Mesenteric fat pad (tissue), 1 donor: ENCODE data around the gene APOA4. TPM values are rescaled to one million over a fixed set of nuclear protein-coding genes. Genes with fewer than 3 reads are reported as not detected.
"Not testable (repeated sequence)": the region's sequence is repeated elsewhere in the genome, so short reads cannot be mapped to it uniquely, and the experiment has no call there.

Experiments used
- DNase-seq: peaks from one replicate; pipeline ENCODE4 v3.0.0-alpha.2; 2020; ENCODE audit warnings: low spot score
- total RNA-seq: library from RNA; stranded (reverse); fragmentation: NEBNext Ultra II Directional; extraction: Animal tissue kit (Norgen Biotek cat#: 25700); gene quantifications from one replicate; pipeline ENCODE4 v1.2.1, GENCODE V29; 2021
- donor health status: DM: yes; HTN: yes; CAD: no.

The APOA4 gene
- total RNA-seq, 1 donor from 2014 or later = 15.0 TPM

GRCh38 chr11:116849486-116849885 lies 26.4 kb upstream of the APOA4 start:
- DNase-seq = no peak

GRCh38 chr11:116849060-116849459 lies 26.0 kb upstream of the APOA4 start:
- no peak for DNase-seq

- no peak for DNase-seq
Measured at GRCh38 chr11:116847612-116848011, 24.5 kb upstream of the APOA4 start.

GRCh38 chr11:116844722-116845121 lies 21.6 kb upstream of the APOA4 start:
- no peak for DNase-seq

GRCh38 chr11:116843661-116844060 lies 20.6 kb upstream of the APOA4 start:
- no peak for DNase-seq

GRCh38 chr11:116842909-116843308 lies 19.8 kb upstream of the APOA4 start:
- DNase-seq = no peak

GRCh38 chr11:116842117-116842516 lies 19.0 kb upstream of the APOA4 start:
- no peak for DNase-seq

GRCh38 chr11:116840746-116841296 lies 17.7 kb upstream of the APOA4 start:
- no peak for DNase-seq

- no peak for DNase-seq
Measured at GRCh38 chr11:116840224-116840745, 17.2 kb upstream of the APOA4 start.

GRCh38 chr11:116838321-116839084 lies 15.4 kb upstream of the APOA4 start:
- DNase-seq = no peak

- DNase-seq = peak; percentile 87
Measured at GRCh38 chr11:116837231-116838091, 14.4 kb upstream of the APOA4 start, which contains the start of gene APOA1. APOA1 (minus strand) TSS chr11:116837622; CDS start chr11:116837387, 235 bp downstream.

- DNase-seq = no peak
Measured at GRCh38 chr11:116836632-116836991, 13.5 kb upstream of the APOA4 start.

- peak; percentile 94 for DNase-seq
Measured at GRCh38 chr11:116835791-116836631, 12.9 kb upstream of the APOA4 start.

- peak; percentile 87 for DNase-seq
Measured at GRCh38 chr11:116835042-116835772, 12.1 kb upstream of the APOA4 start.

- DNase-seq = not testable (repeated sequence)
Measured at GRCh38 chr11:116834535-116835041, 11.5 kb upstream of the APOA4 start.

- DNase-seq = no peak
Measured at GRCh38 chr11:116833816-116834534, 10.9 kb upstream of the APOA4 start.

GRCh38 chr11:116833491-116833815 lies 10.3 kb upstream of the APOA4 start:
- DNase-seq = peak; percentile 80

GRCh38 chr11:116832350-116833290 lies 9.5 kb upstream of the APOA4 start:
- peak; percentile 71 for DNase-seq
